SK-N-DZ (cell line): Measurements from ENCODE around the gene DBP.

ENCODE experiments used
- DNase-seq: peaks from one replicate; pipeline ENCODE4 v3.0.0-alpha.2; 2015; ENCODE audit warnings: low spot score

The DBP gene

GRCh38 chr19:48628486-48629296, 8.5 kb downstream of the DBP start:
- DNase-seq: no peak

- DNase-seq: no peak
These were observed 9.3 kb downstream of the DBP start for GRCh38 chr19:48627865-48628314.

DNA sequence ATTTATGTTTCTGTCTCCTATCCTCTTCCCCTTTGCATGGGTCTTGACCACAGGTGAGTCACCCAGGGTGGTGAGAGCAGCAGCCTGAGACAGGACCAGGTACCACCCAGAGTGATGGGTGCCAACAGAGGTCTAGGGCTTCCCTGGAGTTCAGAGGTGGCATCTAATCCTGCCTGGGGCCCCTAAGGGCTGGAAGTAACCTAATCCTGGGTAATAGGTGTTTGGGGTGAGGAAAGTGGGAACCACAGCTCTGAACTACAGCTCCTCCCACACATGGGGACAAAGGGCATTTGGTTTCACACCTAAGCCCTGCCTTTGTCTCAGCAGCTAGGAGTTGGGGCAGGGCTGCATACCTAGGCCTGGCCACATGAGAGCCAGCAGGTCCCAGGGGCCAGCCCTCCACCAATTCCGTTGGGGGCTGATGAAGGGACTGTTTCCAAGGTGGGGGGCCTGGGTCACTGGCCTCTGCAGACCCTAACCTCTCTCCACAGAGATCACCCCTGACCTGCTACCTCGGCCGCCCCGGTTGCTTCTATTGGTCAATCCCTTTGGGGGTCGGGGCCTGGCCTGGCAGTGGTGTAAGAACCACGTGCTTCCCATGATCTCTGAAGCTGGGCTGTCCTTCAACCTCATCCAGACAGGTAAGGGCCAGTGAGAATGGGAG, 9.8 kb downstream of the DBP start:
- DNase-seq: no peak

- DNase-seq: no peak
These were observed 11.3 kb downstream of the DBP start for GRCh38 chr19:48625891-48626327.

GRCh38 chr19:48624791-48625723, 12.1 kb downstream of the DBP start:
- no peak for DNase-seq

- peak; percentile 95 for DNase-seq
These were observed 13.0 kb downstream of the DBP start for GRCh38 chr19:48624067-48624594.

GRCh38 chr19:48623556-48624066, 13.6 kb downstream of the DBP start:
- DNase-seq: peak; percentile 72

DNA sequence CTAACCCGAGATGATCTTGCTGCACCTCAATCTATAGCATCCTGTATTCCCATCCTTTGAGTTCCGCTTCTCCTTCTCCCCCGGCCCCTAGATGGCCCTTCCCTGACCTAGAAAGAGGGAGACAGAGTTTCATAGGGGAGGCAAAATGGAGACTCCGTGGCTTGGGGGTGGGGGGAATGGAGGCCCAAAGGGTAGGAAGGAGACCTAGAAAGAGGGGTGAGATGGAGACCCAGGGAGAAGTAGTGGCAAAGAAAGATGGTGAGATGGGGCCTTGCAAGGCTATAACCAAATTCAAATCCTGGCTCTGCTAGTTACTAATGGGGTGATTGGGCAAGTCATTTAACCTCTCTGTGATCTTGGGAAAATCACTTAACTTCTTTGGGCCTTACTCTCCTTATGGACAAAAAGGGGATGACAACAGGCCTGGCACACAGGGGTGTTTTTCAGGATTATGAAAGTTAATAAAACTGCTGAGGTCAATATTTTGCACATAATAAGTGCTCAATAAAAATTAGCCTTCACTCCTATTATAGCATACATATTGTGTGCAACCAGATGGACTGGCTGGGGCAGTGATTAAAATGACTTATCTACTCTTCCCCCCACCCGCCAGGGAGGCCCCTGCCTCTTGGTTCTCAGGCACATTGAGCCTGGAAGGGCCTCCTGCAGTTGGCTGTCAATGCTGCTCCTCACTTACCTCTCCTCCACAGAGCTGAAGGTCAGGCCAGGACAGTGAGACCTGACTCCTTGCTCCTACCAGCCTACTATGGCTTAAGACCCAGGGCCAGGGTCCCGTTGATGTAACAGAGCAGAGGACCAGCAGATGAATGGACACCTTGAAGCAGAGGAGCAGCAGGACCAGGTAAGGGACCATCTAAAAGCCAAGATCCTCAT, 17.2 kb downstream of the DBP start:
- no peak for DNase-seq

DNA sequence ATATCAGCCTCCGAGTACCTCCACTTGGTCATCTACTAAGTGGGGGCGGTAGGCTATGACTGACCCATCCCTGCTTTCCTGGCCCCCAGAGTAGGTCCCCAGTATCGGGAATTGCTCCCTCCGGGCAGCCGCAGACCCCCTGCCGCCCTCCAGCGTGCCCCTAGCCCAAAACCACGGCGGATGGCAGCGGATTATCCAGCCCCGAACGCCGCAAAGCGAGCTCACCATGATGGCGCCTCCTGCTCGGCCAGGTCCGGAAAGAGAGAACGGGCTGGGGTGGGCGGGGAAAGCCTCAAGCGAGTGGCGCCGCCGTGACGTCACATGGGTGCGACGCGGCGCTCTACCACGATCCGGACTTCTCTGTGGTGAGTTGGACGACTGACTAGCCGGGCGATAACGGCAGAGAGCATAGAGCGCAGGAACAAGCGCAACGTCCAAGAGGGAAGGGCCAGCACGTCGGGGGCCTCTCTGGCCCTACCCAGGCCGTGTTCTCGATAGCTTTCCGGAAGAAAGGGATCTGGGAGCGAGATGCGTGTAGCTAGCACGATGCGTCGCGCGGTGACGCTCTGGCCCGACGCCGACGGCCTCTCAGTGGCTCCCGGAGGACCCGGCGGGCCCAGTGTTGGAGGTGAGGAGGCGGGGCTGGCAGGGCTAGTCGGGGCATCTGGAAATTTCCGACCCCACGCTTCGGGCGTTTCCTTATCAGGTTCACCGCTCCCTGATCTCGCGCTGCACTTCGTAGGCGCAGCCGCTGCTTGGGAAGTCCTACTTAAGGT, 18.1 kb downstream of the DBP start, which contains the start of the genes RPL18 and SPHK2:
Gene RPL18, minus strand, starts transcription at position 263 of the 776 bp plus-strand sequence. Its CDS starts 35 bp downstream, at position 228.
Gene SPHK2, plus strand, starts transcription at position 591 of the 776 bp plus-strand sequence. CDS start 1,009 bp downstream, outside the sequence.
- peak; percentile 98 for DNase-seq

DNA sequence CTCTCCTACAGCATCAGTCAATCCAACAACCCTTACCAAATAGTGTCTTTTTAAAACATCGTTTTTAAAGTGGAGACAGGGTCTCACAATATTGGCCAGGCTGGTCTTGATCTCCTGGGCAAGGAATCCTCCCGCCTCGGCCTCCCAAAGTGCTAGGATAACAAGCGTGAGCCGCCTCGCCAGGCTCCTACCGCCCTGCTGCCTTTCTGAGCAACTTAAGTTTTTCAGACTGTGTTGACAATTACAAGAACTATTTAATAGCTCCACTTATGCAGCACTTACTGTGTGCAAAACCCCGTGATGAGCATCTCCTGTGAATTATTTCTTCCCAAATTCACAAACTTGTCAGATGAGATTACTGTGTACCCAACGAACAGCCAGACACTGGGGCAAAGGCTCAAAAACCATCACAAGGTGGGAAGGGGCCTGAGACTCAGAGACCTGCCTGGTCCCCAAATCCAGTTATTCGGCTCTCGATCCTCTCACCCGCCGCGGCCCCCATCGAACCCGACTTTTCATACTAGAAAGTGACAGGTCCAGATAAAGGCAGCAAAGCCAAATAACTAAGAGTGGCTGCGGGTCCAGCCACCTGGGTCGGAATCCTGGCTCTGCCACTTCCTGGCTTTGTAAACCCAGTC, 18.8 kb downstream of the DBP start:
- no peak for DNase-seq

GRCh38 chr19:48617146-48617937, 19.8 kb downstream of the DBP start:
- no peak for DNase-seq

DNA sequence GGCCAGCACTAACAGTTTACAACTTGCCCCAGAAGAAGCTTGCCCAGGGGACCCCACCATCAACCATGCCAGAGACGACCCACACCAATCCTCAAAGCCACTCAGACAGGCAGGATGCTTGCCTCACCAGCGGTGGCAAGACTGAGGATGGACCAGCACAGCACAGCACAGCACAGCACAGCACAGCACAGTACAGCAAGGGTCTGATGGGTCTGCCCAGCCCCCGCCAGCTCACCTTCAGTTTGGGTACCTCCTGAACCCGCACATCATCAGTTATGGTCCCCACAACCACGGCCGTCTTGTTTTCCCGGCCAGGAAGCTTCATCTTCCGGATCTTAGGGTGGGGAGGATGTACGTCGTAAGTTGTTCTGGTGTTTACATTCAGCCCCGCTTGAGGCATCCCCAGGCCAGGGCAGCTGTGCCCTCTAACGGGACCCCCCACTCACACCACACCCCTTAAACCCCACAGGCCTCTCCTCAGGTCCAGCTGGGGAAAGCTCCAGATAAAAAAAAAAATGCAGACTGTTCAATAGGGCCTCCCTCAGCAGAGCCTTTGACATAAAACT, 20.6 kb downstream of the DBP start:
- DNase-seq: no peak

DNA sequence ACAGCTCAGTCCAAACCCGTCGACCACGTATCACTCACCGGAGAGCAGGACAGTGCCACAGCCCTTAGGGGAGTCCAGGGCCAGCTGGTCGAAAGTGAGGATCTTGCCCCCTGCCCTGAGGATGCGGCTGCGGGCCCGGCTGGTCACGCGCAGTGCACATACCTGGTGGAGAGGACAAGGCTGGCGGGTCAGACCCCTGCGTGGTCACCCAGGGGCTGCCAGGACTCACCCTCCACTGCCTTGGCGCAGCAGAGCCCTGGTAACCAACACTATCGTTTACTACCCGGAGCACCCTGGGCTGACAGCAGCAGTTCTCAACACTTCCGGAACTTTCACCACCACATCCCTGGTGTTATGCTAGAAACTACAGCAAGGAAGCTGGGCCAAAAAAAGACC, 21.1 kb downstream of the DBP start:
- DNase-seq: no peak

DNA sequence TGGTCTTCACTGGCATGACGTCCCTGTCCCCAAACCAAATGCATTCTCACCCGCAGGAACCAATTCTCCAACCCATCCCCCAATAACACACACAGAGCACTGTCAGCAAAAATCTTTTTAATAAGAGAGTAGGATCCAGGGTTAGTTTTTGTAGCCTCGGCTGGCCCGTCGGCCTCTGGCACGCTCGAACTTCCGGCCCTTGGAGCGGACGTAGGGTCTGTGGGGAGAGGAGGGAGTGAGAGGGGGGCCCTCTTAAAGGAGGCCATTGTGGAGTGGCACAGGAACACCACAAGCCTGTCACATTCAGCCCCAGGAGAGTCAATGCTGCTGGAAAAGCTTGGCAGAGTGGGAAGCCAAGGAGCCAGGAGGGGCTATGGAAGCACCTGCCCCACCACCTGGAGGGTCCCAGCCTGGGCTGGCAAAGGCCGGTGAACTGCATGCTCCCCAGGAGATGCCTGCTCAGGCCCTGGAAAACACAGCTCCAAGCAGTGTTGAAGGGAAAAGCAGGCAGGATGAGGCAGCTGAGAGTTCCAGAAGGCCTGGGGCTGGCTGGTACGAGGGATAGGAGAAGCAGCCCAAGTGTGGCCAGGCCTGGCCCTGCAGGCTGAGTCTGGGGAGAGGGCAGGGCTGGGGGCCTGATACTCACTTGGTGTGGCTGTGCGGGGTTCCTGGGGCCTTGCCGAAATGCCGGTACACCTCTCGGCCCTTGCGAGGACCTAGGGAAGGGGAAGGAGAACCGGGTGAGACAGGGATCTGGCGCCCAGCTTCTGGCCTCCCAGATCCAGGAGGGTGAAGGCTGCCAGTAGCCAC, 21.7 kb downstream of the DBP start:
- no peak for DNase-seq

- DNase-seq: no peak
These were observed 22.5 kb downstream of the DBP start, which contains the start of gene FAM83E for GRCh38 chr19:48614436-48615230. FAM83E (minus strand) TSS chr19:48615076; CDS start chr19:48613372, 1,704 bp downstream.
